TTC549 (cell line): ENCODE measurements around the gene C8A.

ENCODE experiments used
- FAIRE-seq: peaks from 2 replicates; lab custom pipeline; 2012; peaks lifted over from hg19 to GRCh38; lab: Jason Lieb, UNC

C8A gene

GRCh38 chr1:56894014-56894413 is 39.4 kb downstream of the C8A start:
- no peak for FAIRE-seq

GRCh38 chr1:56897150-56898004 is 42.8 kb downstream of the C8A start:
- no peak for FAIRE-seq

GRCh38 chr1:56898005-56898373 is 43.4 kb downstream of the C8A start:
- FAIRE-seq = no peak

DNA sequence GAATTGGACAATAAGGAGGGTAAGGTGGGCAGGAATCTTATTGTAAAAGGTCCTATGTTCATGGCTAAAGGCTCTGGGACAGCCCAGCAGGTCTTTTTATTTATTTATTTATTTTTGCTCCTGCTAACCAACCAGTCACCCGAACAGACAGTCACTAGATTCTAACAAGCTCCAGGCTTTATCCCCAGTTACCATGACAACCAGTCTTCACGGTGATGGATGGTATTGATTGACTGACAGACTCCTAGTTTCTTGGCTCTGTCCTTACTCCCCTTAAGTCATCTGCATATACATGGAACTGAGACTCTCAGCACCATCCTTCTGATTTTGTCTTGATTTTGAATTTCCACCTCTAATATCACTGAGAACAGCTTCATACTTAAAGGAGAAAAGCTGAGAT is 44.3 kb downstream of the C8A start:
- FAIRE-seq = no peak

DNA sequence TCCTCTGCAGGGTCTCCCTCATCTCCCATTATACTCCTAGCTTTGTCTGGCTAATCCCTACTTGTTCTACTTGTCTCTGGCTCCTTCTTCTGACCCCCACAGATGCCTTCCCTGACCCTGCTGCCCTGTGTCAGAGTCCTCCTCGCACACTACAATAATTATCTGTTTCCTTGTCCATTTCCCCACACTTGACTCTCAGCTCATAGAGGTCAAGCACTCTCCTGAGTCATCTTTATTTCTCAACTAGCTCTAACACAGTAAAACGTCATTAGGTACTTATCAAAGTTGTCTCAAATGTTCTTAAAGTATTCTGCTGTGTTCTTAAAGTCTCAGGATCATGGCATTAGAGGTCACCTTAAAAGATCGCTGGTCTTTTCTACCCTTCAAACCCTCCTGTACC is 47.1 kb downstream of the C8A start:
- FAIRE-seq = no peak

GRCh38 chr1:56903778-56904177 is 49.2 kb downstream of the C8A start:
- no peak for FAIRE-seq

GRCh38 chr1:56904663-56905397 is 50.2 kb downstream of the C8A start:
- FAIRE-seq = no peak

- FAIRE-seq = no peak
Observed at GRCh38 chr1:56905667-56906066, 51.1 kb downstream of the C8A start.

DNA sequence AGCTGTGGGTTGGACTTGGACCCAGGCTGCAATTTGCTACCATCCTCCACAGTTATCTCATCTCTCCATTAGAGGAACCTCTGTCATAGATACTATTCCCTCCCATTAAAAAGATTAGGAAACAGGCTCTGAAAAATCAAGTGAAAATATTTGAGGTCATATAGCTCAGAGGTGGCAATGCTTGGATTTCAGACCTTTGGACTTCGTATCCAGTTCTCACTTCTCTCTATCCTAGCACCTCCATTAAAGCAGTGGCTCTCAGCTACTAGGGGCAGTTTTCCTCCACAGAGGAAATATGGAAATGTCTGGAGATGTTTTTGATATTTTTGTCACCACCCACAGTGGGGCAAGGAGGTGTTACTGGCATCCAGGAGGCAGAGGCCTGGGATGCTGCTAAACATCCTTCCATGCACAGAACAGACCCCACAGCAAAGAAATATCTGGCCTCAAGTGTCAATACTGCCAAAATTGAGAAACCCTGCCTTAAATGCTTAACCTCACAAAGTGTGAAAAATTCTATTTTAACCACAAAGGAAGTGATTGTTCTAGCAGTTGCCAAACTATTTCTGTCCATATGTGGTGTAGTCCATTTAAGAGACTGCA is 54.1 kb downstream of the C8A start:
- FAIRE-seq = no peak

- no peak for FAIRE-seq
Observed at GRCh38 chr1:56910441-56910985, 55.9 kb downstream of the C8A start.

DNA sequence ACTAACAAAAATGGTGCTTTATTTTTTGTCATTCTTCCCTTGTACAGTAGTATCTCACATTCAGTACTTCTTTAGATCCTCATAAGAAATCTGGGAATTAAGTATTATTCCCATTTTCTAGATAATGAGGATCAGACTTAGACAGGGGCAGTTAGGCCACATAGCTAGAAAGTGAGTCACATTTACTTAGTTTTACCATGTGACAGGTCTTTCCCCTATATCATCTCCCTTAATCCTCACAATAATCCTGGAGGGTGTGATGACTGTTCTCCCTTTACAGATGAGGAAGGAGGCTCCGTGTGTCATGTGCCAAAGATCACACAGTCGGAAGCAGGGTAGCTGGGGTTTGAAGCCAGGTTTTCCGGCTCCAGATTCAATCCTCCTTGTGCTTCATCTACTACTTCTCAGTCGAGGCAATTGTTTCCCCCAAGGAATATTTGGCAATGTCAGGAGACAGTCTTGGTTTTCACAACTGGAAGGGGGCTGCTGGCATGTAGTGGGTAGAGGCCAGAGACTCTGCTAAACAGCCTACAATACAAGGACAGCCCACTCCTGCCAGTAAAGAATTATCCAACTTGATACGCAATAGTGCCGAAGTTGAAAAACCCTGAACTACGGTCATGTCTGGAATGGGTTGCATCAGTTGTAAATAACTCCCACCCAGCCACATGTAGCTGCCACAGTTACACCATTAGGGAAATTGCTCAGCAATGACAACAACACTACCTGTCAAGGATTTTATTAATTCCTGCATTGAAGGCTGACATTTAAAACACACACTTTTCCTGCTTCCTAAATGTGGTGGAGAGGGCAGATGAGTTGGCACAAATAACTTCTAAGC is 56.7 kb downstream of the C8A start:
- no peak for FAIRE-seq

DNA sequence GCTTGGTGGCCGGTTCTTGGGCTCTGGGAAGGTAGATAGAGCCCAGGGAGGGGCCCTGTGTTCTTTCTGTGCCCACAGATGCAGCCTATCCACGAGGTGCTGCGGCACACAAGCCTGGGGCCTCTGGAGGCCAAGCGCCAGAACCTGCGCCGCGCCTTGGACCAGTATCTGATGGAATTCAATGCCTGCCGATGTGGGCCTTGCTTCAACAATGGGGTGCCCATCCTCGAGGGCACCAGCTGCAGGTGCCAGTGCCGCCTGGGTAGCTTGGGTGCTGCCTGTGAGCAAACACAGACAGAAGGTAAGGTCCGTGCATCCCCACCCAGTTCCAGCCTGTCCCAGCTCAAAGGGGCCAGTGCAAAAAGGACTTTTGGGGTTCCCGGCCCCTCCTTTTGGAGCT is 57.7 kb downstream of the C8A start:
- FAIRE-seq = no peak

GRCh38 chr1:56915960-56916359 is 61.4 kb downstream of the C8A start:
- FAIRE-seq = no peak

- FAIRE-seq = no peak
Observed at GRCh38 chr1:56916630-56917029, 62.0 kb downstream of the C8A start.

DNA sequence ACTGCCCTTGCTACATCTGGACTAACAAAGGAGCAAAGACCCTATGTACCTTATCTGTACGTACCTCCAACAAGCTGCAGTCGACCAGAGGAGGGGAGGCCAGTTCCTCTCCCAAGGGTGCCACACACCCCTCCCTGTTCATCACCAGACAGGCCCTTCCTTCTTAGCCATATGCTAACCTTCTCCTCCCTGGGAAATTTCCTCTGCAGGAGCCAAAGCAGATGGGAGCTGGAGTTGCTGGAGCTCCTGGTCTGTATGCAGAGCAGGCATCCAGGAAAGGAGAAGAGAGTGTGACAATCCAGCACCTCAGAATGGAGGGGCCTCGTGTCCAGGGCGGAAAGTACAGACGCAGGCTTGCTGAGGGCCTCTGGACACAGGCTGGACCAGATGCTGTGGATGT is 62.8 kb downstream of the C8A start:
- FAIRE-seq = no peak

- FAIRE-seq = no peak
Observed at GRCh38 chr1:56920591-56921001, 66.0 kb downstream of the C8A start.

GRCh38 chr1:56921479-56921878 is 66.9 kb downstream of the C8A start:
- FAIRE-seq = no peak

GRCh38 chr1:56922070-56922469 is 67.5 kb downstream of the C8A start:
- FAIRE-seq = no peak

- no peak for FAIRE-seq
Observed at GRCh38 chr1:56922507-56922906, 67.9 kb downstream of the C8A start.

GRCh38 chr1:56923201-56923600 is 68.6 kb downstream of the C8A start:
- no peak for FAIRE-seq

- FAIRE-seq = no peak
Observed at GRCh38 chr1:56924116-56924515, 69.5 kb downstream of the C8A start.

DNA sequence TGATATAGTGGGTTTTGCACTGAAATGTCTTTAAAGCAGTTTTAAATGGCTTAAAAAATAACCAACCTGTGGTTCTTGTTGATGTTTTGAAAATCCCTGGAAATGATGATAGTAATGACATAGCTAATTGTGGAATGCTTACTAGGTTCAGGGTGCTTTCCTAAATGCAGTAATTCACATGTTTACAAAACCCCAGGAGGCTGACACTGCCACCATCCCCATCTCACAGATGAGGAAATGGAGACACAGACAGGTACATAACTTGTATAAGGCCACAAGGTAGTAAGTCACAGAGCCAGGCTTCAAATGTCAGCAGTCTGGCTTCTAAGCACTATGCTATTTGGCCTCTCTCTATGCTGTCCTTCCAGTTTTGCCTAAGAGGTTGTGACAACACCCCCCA is 70.6 kb downstream of the C8A start:
- no peak for FAIRE-seq
